ENCODE measurements around the gene EREG.
A peak's percentile ranks its signal among the peaks of the same experiment; 100 is the strongest.

Gene EREG

DNA sequence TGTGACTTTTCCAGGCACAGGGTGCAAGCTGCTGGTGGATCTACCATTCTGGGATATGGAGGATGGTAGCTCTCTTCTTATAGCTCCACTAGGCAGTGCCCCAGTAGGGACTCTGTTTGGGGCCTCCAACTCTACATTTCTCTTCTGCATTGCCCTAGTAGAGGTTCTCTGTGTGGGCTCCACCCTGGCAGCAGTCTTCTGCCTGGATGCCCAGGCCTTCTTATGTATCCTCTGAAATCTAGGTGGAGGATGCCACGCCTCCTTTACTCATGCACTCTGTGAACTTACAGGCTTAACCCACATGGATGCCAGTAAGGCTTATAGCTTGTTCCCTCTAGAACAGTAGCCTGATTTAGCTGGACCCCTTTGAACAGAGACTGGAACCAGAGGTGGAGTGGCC lies 20.9 kb upstream of the EREG start:
- no peak for DNase-seq (ENCODE audit: low read depth, low spot score)

DNA sequence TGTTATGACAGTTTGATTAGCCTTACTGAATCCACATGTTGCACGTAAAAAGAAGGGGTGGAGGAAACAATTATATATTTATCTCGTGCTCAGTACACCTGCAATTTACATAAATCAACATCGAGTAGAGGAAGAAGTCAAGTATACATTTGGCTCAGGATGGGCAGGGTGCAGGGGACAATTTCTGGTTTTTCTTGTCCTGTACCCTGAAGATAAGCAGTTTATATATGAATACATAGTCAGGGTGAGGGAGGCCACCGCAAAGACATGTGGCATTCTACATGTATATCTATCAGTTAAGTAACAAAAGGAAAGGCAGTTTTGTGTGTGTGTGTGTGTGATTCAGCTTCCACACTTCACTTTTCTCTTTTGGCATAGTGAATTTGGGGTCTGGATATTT lies 11.1 kb upstream of the EREG start:
- no peak for DNase-seq (ENCODE audit: low read depth, low spot score)

DNA sequence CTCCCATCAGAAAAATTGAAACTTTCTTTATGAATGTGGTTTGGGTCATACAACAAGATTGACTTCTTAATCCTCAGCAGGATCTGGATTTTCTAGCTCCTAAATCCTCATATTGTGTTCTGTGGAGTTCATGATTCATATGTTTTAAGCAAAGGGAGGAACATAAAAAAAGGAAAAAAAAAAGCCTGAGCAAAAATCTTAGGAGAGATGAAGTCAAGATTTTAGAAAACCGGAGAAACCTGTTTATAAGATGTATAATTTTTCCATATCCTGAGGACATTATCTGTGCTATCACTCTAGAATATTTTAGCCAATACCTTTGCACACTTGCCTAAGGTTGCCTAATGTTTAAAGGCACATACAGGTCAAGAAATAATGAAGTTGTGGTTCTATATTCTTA lies 7.0 kb upstream of the EREG start:
- no peak for DNase-seq (ENCODE audit: low read depth, low spot score)

DNA sequence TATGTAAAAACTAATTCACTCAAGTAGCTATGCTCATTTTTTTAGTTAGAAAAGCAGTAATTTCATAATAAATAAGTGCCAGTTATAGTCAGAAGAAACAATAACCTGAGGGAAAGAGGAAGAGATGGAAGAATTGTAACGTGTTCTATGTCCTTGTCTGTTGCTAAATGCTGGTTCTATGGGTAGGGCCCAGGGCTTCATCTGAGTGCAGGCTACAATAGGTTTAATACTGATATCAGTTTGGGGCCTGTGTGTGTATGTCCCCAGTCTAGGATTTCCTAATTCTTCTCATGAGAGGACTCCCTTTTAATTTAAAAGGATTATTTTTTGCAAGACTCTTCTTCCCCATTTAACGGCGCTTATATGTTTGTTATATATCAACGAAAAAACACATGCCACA lies 3.3 kb upstream of the EREG start:
- DNase-seq (ENCODE audit: low read depth, low spot score) = no peak

DNA sequence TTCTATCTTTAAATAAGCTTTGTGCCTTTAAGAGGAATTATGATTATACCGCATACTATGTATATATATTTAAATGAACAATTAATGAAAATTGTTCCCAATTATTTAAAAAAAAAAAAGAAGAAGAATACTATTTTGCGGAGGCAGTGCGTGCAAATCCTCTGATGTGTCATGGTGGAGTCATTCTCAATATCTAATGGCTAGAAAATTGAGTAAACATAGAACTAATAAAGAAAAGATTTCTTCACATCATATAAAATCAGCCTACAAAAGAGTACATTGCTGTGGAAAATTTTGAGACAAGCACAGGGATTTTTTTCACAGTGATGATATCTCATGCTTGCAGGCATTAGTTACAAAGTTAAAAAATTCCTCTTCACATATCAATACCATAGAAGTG lies 2.6 kb upstream of the EREG start:
- DNase-seq (ENCODE audit: low read depth, low spot score) = no peak

DNA sequence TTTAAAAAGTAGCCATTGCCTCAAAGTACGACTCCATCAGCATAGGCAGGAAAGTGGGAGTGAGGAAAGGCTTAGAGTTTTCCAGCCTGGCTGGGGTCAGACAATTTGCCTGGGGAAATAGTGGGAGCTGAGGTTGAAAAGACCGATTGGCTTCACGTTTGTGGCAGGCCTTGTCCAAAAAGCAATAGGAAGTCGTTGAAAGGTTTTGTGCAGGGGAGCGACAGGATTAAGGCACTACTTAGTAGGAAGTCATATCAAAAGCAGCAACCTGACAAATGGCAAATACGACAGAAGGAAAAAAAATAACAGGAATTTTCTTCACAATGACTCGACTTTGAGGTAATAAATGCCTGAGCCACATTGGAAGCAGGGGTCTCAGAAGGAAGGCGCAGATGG lies 691 bp upstream of the EREG start:
- no peak for DNase-seq (ENCODE audit: low read depth, low spot score)

DNA sequence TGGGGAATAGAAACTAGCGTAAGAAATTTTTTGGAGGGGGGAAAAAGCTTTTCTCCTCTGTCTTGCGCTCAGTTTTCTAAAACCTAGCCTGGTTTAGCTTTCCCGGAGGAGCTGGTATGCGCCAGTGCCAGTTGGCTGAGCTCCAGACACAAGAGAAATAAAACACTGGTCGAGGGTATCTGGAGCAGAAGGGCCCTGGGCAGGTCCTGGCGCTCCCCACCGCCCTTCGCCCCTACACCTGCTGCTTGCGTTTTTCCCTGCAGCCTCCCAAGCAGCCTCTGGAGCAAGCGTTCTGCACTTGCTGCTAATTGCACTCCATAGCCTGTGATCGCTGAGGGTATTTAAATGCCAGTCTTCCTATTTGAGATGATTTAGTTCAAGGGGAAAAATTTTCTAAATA lies 816 bp downstream of the EREG start:
- peak; percentile 51 for DNase-seq (ENCODE audit: low read depth, low spot score)

DNA sequence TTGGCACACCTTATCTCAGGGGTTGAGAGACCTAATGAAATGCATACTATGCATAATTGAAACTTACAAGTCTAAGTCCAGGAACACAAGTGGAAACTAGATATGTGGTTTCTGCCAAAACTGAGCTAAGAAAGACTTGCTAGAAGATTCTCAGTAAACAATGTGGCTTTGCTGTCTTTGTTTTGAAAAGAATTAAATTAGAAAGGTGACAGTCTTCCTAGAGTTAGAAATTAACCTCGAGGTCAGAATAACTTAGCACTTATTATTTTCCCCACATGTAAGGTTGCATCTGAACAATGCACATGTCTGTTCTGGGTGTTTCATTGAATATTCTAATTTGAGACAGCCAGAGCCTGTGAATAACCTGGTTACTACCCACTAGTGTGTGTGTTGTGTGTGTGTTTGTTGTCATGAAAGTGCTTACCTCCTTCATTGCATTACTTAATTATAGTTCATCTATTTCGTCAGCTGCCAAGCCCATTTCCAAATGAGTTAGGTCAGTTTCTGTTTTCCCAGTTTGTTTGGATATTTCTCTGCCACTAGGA lies 1.5 kb downstream of the EREG start:
- no peak for DNase-seq (ENCODE audit: low read depth, low spot score)

DNA sequence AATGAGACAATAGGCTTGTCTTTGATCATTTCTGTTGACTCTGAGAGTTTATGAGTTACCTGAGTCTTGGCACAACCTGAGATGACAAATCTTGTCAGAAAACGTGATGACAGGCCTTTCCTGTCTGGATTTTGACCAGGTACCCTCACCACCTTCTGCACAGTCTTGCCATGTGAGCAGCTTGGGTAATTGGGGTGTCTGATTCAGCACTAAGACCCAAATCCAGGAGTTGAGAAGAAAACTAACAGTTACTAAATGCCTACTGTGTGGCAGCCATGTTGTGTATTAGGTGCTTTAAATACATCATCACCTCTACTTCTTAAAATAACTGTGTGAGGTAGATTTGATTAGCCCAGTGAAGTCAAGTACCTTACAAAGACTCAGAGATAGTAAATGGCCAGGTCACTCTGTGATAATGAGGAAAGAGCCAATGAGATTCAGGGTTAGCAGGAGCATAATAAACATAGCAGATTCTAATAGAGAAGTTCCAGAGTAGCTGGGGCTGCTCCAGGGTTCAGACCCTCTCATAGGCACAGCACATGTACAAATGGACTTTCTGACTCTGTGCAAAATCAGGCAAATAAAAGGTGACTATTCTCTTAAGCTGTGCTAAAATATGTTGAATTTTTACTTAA lies 2.8 kb downstream of the EREG start:
- no peak for DNase-seq (ENCODE audit: low read depth, low spot score)

DNA sequence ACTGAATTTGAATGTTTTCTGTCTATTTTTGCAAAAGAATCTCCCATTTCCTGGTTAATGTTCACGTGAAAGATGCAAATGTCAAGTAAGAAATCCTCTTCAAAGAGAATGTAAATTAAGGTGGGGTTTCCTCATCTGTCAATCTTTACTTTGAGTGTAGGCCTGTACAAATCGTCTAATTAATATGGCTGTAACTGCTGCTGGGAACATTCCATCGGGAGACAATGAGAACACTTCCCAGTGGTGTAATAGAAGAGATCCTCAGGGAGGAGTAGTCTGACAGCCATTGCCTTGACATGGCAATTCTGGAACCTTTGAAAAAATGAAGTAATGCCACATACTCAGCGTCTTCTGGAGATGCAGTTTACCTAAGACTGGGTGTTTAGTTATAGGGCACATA lies 3.7 kb downstream of the EREG start:
- no peak for DNase-seq (ENCODE audit: low read depth, low spot score)

DNA sequence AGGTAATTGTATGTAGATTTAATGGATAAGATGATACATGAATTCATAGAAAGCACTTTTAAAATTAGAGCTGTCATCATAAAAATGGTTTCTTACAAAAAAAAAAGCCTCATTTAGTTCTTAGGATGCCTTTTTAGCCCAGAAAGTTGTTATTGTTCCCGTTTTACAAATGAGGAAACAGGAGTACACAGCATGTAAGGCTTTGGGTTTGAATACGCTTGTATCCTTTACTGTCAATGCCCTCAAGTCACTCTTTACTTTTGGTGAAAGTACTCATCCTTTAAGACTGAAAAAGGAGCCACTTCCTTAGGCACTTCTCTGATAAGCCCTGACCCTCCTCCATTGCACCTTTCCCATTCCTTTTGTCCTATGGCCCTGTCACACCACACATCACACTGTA lies 4.9 kb downstream of the EREG start:
- no peak for DNase-seq (ENCODE audit: low read depth, low spot score)

DNA sequence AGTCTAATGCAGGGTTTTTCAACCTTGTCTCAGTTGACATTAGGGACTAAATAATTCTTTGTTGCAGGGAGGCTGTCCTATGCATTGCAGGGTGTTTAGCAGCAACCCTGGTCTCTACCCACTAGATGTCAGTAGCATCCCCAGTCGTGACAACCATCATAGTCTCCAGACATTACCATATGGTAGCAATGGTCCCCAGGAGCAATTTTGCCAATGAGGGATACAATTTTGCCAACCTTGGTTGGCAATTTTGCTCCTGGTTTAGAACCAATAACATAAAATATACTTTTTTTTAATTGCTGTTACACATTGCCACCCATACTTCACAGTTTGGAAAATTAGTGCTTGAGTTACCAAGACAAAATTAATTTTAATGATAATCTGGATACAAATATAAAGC lies 6.0 kb downstream of the EREG start:
- peak; percentile 68 for DNase-seq (ENCODE audit: low read depth, low spot score)

DNA sequence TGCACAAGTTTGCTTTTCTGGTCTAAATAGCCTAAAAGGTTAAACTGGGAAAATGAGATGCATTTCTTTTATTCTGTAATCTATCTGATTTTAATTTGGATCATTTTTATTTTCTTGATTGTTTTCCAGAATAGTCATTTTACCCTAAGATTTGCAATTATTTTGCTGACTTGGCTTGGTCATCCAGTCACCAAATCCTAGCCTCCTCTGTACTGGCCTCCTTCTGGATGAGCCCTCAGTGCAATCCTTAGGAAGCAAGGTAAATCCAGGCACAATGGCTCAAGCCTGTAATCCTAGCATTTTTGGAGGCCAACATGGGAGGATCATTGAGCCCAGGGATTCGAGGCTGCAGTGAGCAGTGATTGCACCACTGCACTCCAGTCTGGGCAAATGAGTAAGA lies 9.2 kb downstream of the EREG start:
- DNase-seq (ENCODE audit: low read depth, low spot score) = no peak

DNA sequence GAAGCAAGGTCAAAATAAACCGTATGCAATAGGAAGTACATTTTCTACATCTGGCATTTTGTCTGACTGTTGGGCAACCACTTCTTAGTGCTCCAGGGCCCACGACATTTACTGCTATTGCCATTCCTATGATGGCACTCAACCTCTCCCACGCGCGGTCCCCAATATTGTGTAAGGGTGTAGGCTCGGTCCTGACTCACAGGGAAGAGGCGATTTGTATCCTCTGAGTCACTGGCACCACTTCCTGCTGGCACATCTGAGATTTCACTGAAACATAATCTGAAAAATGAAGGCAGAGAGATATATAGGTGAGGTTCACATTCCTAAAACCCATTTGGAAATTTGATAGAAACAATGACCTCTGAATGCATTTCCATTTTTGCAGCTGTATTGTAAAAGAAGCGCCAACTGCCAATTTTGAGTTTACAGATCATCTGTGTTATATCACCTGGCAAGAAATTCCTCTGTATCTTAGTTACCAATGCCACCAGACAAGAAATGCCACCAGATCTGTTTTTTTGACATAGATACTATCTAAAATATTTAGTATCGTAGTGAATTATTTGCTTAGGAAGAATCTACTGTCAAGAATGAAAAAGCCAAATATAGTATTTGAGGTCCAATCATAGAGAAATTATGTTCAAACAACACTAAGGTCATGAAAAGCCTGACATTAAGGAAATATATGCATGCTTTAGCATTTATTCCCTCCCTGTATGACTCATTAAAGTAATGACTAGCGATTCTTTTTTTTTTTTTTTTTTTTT lies 9.8 kb downstream of the EREG start:
- no peak for DNase-seq (ENCODE audit: low read depth, low spot score)

DNA sequence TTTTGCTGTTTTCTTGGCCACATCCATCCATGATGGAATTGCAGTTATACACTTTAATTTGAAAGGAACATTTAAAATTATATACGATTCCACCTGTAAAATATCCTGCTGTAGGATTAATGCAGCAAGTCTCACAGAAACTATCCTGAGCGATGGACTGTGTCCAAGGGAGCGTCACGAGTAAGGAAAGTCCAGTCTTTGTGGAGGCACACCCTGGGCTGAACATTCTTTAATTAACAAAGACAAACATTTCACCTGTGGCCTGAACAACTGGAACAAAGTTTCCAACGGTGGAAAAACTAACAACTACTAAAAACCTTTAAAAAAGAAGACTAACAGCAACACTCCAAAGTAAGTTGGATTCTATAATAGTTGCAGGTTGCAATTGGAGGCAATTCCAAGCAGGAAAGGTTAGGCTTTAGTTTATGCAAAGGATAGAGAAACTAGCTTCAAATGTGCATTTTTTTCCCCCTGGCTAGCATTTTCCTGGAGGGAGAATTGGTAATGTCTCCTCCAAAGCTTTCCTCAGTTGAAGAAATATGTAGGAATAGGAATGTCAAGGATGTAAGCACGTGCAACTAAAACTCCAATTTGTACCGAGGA lies 11.0 kb downstream of the EREG start:
- no peak for DNase-seq (ENCODE audit: low read depth, low spot score)

DNA sequence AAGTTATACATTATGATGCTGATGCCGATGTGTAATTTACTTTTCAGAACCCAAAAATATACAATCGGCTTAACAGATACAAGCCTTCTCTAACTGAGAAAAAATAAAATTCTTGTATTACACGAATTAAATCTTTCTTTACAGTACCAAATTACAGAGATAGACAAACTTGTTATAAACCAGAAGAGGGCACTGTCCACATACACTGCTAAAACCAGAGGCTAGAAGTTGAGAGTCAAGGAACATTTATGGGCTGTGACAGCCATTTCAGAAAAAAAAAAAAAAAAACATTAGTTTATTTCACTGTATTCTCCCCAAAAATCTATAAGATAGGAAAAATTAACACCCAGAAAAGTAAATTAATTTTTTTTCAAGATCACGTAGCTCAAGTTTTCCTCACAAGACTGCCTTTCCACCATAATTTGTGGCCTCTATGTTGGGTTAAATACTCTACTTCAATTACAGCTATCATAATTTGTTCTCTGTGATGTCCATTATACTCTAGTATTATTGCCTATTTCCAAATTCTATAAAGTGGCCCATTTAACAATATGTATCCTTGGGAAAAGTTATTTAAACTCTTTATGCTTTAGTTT lies 12.0 kb downstream of the EREG start:
- DNase-seq (ENCODE audit: low read depth, low spot score) = peak; percentile 68

DNA sequence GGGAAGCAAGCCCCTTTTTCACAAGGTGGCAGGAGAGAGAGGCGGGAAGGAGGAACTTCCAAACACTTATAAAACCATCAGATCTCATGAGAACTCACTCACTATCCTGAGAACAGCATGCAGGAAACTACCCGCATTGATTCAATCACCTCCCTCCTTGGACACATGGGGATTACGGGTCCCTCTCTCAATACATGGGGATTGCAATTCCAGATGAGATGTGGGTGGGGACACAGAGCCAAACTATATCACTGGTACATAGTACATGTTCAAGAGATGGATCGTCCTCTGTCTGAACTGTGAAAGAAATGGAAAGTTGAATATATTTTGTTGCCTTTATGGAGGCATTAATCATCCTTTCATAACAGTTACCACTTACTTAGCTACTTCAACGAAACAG lies 12.8 kb downstream of the EREG start:
- DNase-seq (ENCODE audit: low read depth, low spot score) = no peak

DNA sequence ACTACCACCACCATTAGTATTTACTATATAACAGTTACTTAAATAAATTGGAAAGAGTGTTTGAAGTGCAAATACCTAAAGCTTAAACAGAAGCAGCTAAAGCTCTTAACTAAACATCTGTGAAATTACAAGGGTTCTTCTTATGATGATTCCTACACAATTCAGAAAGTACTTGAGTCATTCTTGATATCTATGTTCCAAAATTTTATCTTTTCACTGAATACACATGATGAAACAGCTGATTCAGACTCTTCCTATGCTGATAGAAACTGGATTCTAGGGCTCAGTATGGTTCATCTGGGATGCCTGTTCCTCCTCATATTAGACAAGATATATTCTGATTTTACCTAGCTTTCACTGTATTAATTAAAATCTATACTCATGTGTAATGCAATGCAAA lies 13.6 kb downstream of the EREG start:
- no peak for DNase-seq (ENCODE audit: low read depth, low spot score)

DNA sequence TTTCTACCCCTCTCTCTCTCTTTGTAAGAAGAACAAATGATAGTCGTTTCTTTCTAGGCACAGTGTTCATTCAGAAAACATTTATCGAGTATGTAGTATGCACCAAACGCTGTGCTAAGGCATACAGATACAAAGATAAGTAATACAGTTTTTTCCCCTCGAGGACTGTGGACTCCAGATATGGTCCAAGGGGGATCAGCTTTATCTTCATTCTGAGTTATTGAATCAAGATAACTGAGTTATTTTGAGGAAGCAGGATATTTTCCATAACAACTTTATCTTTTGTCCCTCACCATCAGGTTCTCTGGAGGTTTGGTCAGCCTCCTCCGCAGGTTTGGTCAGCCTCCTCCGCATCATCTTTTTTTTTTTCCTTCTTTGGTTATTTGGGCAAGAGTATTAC lies 15.0 kb downstream of the EREG start:
- no peak for DNase-seq (ENCODE audit: low read depth, low spot score)

DNA sequence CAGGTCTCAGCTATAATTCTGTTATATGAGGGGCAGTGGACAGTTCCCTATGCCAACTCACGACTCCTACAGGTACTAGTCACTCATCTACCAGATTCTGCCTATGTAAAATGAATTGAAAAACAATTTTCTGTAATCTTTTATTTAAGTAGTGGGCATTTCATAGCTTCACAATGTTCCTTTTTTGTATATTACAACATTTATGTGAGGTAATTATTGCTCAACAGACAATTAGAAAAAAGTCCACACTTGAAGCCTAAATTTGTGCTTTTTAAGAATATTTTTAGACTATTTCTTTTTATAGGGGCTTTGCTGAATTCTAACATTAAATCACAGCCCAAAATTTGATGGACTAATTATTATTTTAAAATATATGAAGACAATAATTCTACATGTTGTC lies 20.4 kb downstream of the EREG start:
- no peak for DNase-seq (ENCODE audit: low read depth, low spot score)

DNA sequence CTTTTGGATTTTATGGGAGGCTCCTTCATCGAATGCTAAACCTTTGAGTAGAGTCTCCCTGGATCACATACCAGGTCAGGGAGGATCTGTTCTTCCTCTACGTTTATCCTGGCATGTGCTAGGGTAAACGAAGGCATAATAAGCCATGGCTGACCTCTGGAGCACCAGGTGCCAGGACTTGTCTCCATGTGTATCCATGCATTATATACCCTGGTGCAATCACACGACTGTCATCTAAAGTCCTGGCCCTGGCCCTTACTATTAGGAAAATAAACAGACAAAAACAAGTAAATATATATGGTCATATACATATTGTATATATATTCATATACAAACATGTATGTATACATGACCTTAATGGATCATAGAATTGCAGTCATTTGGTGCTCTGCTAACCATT lies 21.2 kb downstream of the EREG start:
- no peak for DNase-seq (ENCODE audit: low read depth, low spot score)

DNA sequence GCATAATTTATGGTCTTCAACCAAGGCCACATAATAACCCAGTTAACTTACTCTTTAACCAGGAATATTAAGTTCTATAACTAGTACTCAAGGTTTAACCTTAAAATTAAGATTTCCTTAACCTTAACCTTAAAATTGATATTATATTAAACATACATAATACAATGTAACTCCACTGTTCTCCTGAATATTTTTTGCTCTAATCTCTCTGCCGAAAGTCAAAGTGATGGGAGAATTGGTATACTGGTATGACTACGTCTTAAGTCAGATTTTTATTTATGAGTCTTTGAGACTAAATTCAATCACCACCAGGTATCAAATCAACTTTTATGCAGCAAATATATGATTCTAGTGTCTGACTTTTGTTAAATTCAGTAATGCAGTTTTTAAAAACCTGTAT lies 22.8 kb downstream of the EREG start:
- no peak for DNase-seq (ENCODE audit: low read depth, low spot score)

DNA sequence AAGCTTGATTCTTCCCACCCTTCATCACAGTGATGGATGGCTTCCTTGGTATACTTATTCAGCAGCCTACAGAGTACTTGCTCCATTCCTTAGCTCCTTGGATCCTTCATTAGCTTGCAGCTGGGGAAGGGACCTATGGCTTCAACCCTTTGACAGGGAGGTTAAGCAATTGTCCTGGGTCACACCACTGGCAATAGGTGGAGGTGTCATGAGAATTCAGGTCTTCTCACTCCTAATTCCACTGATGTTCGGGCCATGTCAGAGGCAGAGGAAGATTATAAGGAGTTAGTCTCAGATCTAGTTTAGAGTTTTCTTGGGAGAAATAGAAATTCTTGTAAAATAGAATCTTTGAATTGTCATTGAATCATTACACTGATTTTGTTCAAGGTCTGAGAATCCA lies 24.5 kb downstream of the EREG start:
- DNase-seq (ENCODE audit: low read depth, low spot score) = no peak
